IMR-90 (cell line): ENCODE measurements around the gene CCDC12. TPM values are rescaled to one million over a fixed set of nuclear protein-coding genes. Genes with fewer than 3 reads are reported as not detected.

Experiments used
- ATAC-seq: fragments of 200-7000 bp; cut with Tn5 transposase; 2 replicates; pipeline ENCODE4 v1.9.1; 2020; ENCODE audit warnings: low read depth, mild to moderate bottlenecking, moderate library complexity
- BruUV-seq: library from RNA; stranded (reverse); fragments of 400-500 nt; replicated peaks from 2 replicates; lab custom pipeline; 2021; lab: Mats Ljungman, UMichigan
- CTCF ChIA-PET: fragments of 300-600 bp; formaldehyde crosslinking; extraction: SDS; loops from one replicate; lab custom pipeline; 2021; ENCODE audit warnings: antibody characterized with exemption; lab: Yijun Ruan, JAX
- POLR2A ChIA-PET: fragments of 300-600 bp; sonication (Branson Sonifier 250); formaldehyde crosslinking; loops from one replicate; lab custom pipeline; 2022; ENCODE audit warnings: antibody characterized with exemption; ENCODE audit not compliant: unreplicated experiment; lab: Charles Lee
- DNase-seq: peaks from one replicate; pipeline ENCODE4 v3.0.0; 2013
- H2AFZ ChIP-seq: replicated peaks from 2 replicates; pipeline ENCODE3; 2013; ENCODE audit warnings: low read length, mild to moderate bottlenecking; ENCODE audit not compliant: poor library complexity
- H2AK5ac ChIP-seq: 2 replicates; pipeline ENCODE4 v1.6.1; 2013; ENCODE audit warnings: low read depth, low read length, inconsistent platforms
- H2AK9ac ChIP-seq: replicated peaks from 2 replicates; pipeline ENCODE3; 2013; ENCODE audit warnings: mild to moderate bottlenecking, low read depth, low read length, moderate library complexity; ENCODE audit not compliant: poor library complexity
- H2BK120ac ChIP-seq: 2 replicates; pipeline ENCODE4 v1.6.1; 2013; ENCODE audit warnings: low read depth, low read length, inconsistent platforms
- H2BK15ac ChIP-seq: 3 replicates; pipeline ENCODE4 v1.6.1; 2013; ENCODE audit warnings: low read depth, low read length, inconsistent platforms
- H2BK20ac ChIP-seq: 2 replicates; pipeline ENCODE4 v1.6.1; 2013; ENCODE audit warnings: low read depth, mild to moderate bottlenecking, inconsistent platforms, low read length, moderate library complexity
- H2BK5ac ChIP-seq: 2 replicates; pipeline ENCODE4 v1.6.1; 2013; ENCODE audit warnings: mild to moderate bottlenecking, low read depth, low read length, inconsistent platforms; ENCODE audit not compliant: poor library complexity, severe bottlenecking
- H3K14ac ChIP-seq: replicated peaks from 2 replicates; pipeline ENCODE4 v1.6.1; 2013; ENCODE audit warnings: low read depth, low read length, inconsistent platforms
- H3K18ac ChIP-seq: 2 replicates; pipeline ENCODE4 v1.6.1; 2013; ENCODE audit warnings: low read depth, low read length, control low read depth
- H3K23ac ChIP-seq: 2 replicates; pipeline ENCODE4 v1.6.1; 2013; ENCODE audit warnings: low read depth, low read length, inconsistent platforms
- H3K27ac ChIP-seq: 2 replicates; pipeline ENCODE4 v1.5.1; 2013; ENCODE audit warnings: mild to moderate bottlenecking, control low read depth, low read length; ENCODE audit not compliant: insufficient read depth
- H3K27me3 ChIP-seq: 2 replicates; pipeline ENCODE4 v1.6.1; 2013; ENCODE audit warnings: low read length; ENCODE audit not compliant: control insufficient read depth, insufficient read depth
- H3K36me3 ChIP-seq: 2 replicates; pipeline ENCODE4 v1.6.1; 2013; ENCODE audit warnings: low read length, mixed read lengths; ENCODE audit not compliant: control insufficient read depth, insufficient read depth
- H3K4ac ChIP-seq: 2 replicates; pipeline ENCODE4 v1.6.1; 2013; ENCODE audit warnings: low read depth, low read length, inconsistent platforms
- H3K4me1 ChIP-seq: 2 replicates; pipeline ENCODE4 v1.6.1; 2013; ENCODE audit warnings: low read length, mixed read lengths; ENCODE audit not compliant: control insufficient read depth, insufficient read depth
- H3K4me2 ChIP-seq: 2 replicates; pipeline ENCODE4 v1.6.1; 2013; ENCODE audit warnings: low read depth, mild to moderate bottlenecking, control low read depth, low read length, moderate library complexity
- H3K4me3 ChIP-seq: 2 replicates; pipeline ENCODE4 v1.5.1; 2013; ENCODE audit warnings: low read depth, mild to moderate bottlenecking, control low read depth, low read length, moderate library complexity; ENCODE audit not compliant: insufficient read depth
- H3K56ac ChIP-seq: 2 replicates; pipeline ENCODE4 v1.6.1; 2013; ENCODE audit warnings: low read length, inconsistent platforms; ENCODE audit not compliant: insufficient read depth; ENCODE audit errors: extremely low read depth
- H3K79me1 ChIP-seq, 2 experiments: 2 replicates each; pipeline ENCODE4 v1.6.1; 2013; ENCODE audit warnings: low read length in 2 of 2, inconsistent platforms in 1 of 2, low read depth in 1 of 2
- H3K9ac ChIP-seq: 2 replicates; pipeline ENCODE4 v1.6.1; 2013; ENCODE audit warnings: low read depth, low read length, control low read depth
- H3K9me1 ChIP-seq: 2 replicates; pipeline ENCODE4 v1.6.1; 2013; ENCODE audit warnings: low read length, inconsistent platforms; ENCODE audit not compliant: insufficient read depth
- H3K9me3 ChIP-seq: 2 replicates; pipeline ENCODE4 v1.6.1; 2013; ENCODE audit warnings: low read length; ENCODE audit not compliant: control insufficient read depth, insufficient read depth
- H4K20me1 ChIP-seq: 2 replicates; pipeline ENCODE4 v1.6.1; 2013; ENCODE audit warnings: low read length, inconsistent platforms; ENCODE audit not compliant: insufficient read depth
- H4K5ac ChIP-seq: 2 replicates; pipeline ENCODE4 v1.6.1; 2013; ENCODE audit warnings: mild to moderate bottlenecking, low read depth, low read length, control low read depth
- H4K8ac ChIP-seq, 2 experiments: 2 replicates each; pipeline ENCODE4 v1.6.1; 2013; ENCODE audit warnings: low read depth in 2 of 2, low read length in 2 of 2, control low read depth in 1 of 2, inconsistent platforms in 1 of 2
- H4K91ac ChIP-seq: 2 replicates; pipeline ENCODE4 v1.6.1; 2013; ENCODE audit warnings: low read depth, low read length, inconsistent platforms; ENCODE audit not compliant: insufficient read depth
- CHD1 ChIP-seq: IDR thresholded peaks from 2 replicates; pipeline ENCODE4 v1.6.1; 2012; ENCODE audit warnings: low read depth, low read length, improper control_type of control experiment
- ELK1 ChIP-seq: fragments of 150-350 bp; IDR thresholded peaks from 2 replicates; pipeline ENCODE4 v1.6.1; 2016; ENCODE audit warnings: low read depth, mild to moderate bottlenecking, low read length, moderate library complexity, borderline replicate concordance
- FOS ChIP-seq: fragments of 150-350 bp; IDR thresholded peaks from 2 replicates; pipeline ENCODE4 v1.6.1; 2016; ENCODE audit warnings: low read depth, low read length
- MAFK ChIP-seq: IDR thresholded peaks from 2 replicates; pipeline ENCODE4 v1.6.1; 2012; ENCODE audit warnings: low read depth, low read length, improper control_type of control experiment
- WGBS, 2 experiments: methylation state at CpG; one replicate each; pipeline versions ENCODE4 v1.1.5 to v1.1.7; 2013; ENCODE audit warnings: missing lambda C conversion rate in 2 of 2; ENCODE audit not compliant: insufficient read length in 1 of 2; ENCODE audit errors: extremely low coverage in 2 of 2; 5-methylcytosine and 5-hydroxymethylcytosine counted together
- dilution Hi-C: fragments of 300-500 bp; cut with HindIII; formaldehyde crosslinking; loops from one replicate; pipeline ENCODE4 v1.14.3; 2018; ENCODE audit warnings: low sequenced_read_pairs; ENCODE audit not compliant: unreplicated experiment
- in situ Hi-C: fragments of 300-500 bp; cut with MboI; formaldehyde crosslinking; loops from 3 replicates; pipeline ENCODE4 v1.14.3; 2019; ENCODE audit warnings: low sequenced_read_pairs, inconsistent platforms, mixed read lengths
- intact Hi-C: fragments of 100-400 bp; cut with micrococcal nuclease; formaldehyde crosslinking; loops from 2 replicates; pipeline ENCODE4 v1.10.0; 2022
- polyA plus RNA-seq, 3 experiments: library from polyadenylated mRNA; depleted of rRNA; stranded (reverse); fragments of >200 nt; gene quantifications; 2 replicates each; pipeline ENCODE4 v1.2.3, GENCODE V29; 2012; ENCODE audit warnings: low replicate concordance in 1 of 3
- total RNA-seq: library from RNA; depleted of rRNA; stranded (reverse); fragments of >200 nt; gene quantifications from 2 replicates; pipeline ENCODE4 v1.2.3, GENCODE V29; 2012

The CCDC12 gene
- total and polyA plus RNA-seq, 2 of the 4 experiments (the other 2 are of a cell fraction): 15.2 to 35.1 TPM

- no TSS peak for BruUV-seq
- H3K36me3 ChIP-seq: peaks cover under 1% of the 10 kb centered on the region; the same call in 1 of the 2 replicates
- H2AK9ac ChIP-seq: no peak overlapping the region
- H3K9ac ChIP-seq: no peak overlapping the region
- H3K27ac ChIP-seq: no peak overlapping the region
- in situ Hi-C loops (no loop called here), dilution Hi-C loops (no loop called here), intact Hi-C loops (no loop called here)
- H2BK5ac ChIP-seq: no peak overlapping the region
- peaks cover 42% of the 10 kb centered on the region for H3K9me1 ChIP-seq
- ATAC-seq (no peak), DNase-seq (no peak)
- ChIA-PET CTCF (interaction anchor here (0.9 kb wide), 1 partner anchor 211 kb away, joined by 3 read pairs; the partner anchor contains the start of gene SETD2), POLR2A (no interaction called here)
- H3K18ac ChIP-seq: no peak overlapping the region
- H4K91ac ChIP-seq: no peak overlapping the region
- H3K27me3 ChIP-seq: no peaks in the 10 kb centered on the region
- no peak overlapping the region for H3K23ac ChIP-seq
- no peak overlapping the region for H4K5ac ChIP-seq
- H3K9me3 ChIP-seq: no peaks in the 10 kb centered on the region
- TF ChIP-seq ELK1 (no peak), FOS (no peak), CHD1 (no peak), MAFK (no peak)
- WGBS, 2 experiments: no CpG with 5 or more reads among the region's 8 CpGs
- H4K20me1 ChIP-seq: peaks cover 87% of the 10 kb centered on the region
- H2AK5ac ChIP-seq: no peak overlapping the region
- no peak overlapping the region for H4K8ac ChIP-seq
- H2BK20ac ChIP-seq: no peak overlapping the region
- H3K4me1 ChIP-seq: peaks cover 18% of the 10 kb centered on the region
- no peak overlapping the region for H2BK120ac ChIP-seq
- no peak overlapping the region for H3K4me3 ChIP-seq
- H3K79me1 ChIP-seq: peaks cover 45 to 87% of the 10 kb centered on the region in 2 experiments
- H3K4me2 ChIP-seq: no peak overlapping the region
- H2BK15ac ChIP-seq: no peak overlapping the region
- H3K56ac ChIP-seq: no peak overlapping the region
- H3K14ac ChIP-seq: no peak overlapping the region
- H3K4ac ChIP-seq: no peak overlapping the region
- no peak overlapping the region for H2AFZ ChIP-seq
Observed at GRCh38 chr3:46953234-46954010, 23.1 kb downstream of the CCDC12 start.
